Endothelial cell of umbilical vein (primary cell): ENCODE results near the gene PEX10.

Experiments used
- CTCF ChIP-seq, 2 donors: IDR thresholded peaks; 1 replicate in 1 of 2; 2 replicates in 1 of 2; pipeline ENCODE4 v1.5.1; 2011; ENCODE audit warnings: low read length in 2 of 2, mild to moderate bottlenecking in 2 of 2, moderate library complexity in 2 of 2, control low read depth in 1 of 2, inconsistent platforms in 1 of 2, low read depth in 1 of 2; ENCODE audit not compliant: insufficient read depth in 1 of 2; ENCODE audit errors: extremely low read depth in 1 of 2
- POLR2A ChIP-seq: IDR thresholded peaks from 2 replicates; pipeline ENCODE4 v1.6.1; 2012; ENCODE audit warnings: low read depth, mild to moderate bottlenecking, control low read depth, low read length

- TF ChIP-seq CTCF (IDR thresholded peaks at IDR 0.05; ENCODE audit: extremely low read depth in 1 of 2, insufficient read depth in 1 of 2, low read depth in 1 of 2, low read length in 2 of 2) = no peak
- no peak for TF ChIP-seq POLR2A
Observed at GRCh38 chr1:2397007-2397679, 15.2 kb downstream of the PEX10 start.
